Lower lobe of right lung (tissue), 2 donors: ENCODE data around the gene INAVA. TPM values are rescaled to one million over a fixed set of nuclear protein-coding genes. Genes with fewer than 3 reads are reported as not detected.
"Not testable (repeated sequence)": the region's sequence is repeated elsewhere in the genome, so short reads cannot be mapped to it uniquely, and the experiment has no call there.

Source experiments
- ATAC-seq, 2 donors: fragments of 200-7000 bp; cut with Tn5 transposase; one replicate each; pipeline ENCODE4 v1.9.1; 2020 to 2022; ENCODE audit warnings: mild to moderate bottlenecking in 2 of 2, moderate library complexity in 2 of 2
- DNase-seq: peaks from one replicate; pipeline ENCODE4 v3.0.0-alpha.2; 2020
- H3K27ac ChIP-seq: fragments of 200-600 bp; one replicate; pipeline ENCODE4 v1.8.0; 2022
- H3K27me3 ChIP-seq: fragments of 200-600 bp; one replicate; pipeline ENCODE4 v1.8.0; 2022; ENCODE audit warnings: low read depth
- H3K36me3 ChIP-seq: fragments of 200-600 bp; one replicate; pipeline ENCODE4 v1.8.0; 2022; ENCODE audit warnings: mild to moderate bottlenecking
- H3K4me1 ChIP-seq: fragments of 200-600 bp; one replicate; pipeline ENCODE4 v1.8.0; 2022
- H3K4me3 ChIP-seq: fragments of 200-600 bp; one replicate; pipeline ENCODE4 v1.8.0; 2022; ENCODE audit warnings: mild to moderate bottlenecking
- H3K9me3 ChIP-seq: fragments of 200-600 bp; one replicate; pipeline ENCODE4 v1.8.0; 2022
- CTCF ChIP-seq: fragments of 200-600 bp; IDR thresholded peaks from one replicate; pipeline ENCODE4 v1.8.0; 2022; ENCODE audit warnings: antibody characterized with exemption, mild to moderate bottlenecking
- intact Hi-C: fragments of 100-400 bp; cut with DNase I; formaldehyde crosslinking; loops from one replicate; pipeline ENCODE4 v1.11.0; 2022
- total RNA-seq: library from RNA; stranded (reverse); fragmentation: NEBNext Ultra II Directional; extraction: Animal tissue kit (Norgen Biotek cat#: 25700); gene quantifications from one replicate; pipeline ENCODE4 v1.2.1, GENCODE V29; 2021
- donor health status: DM: no; HTN: yes; CAD: no; lungs with severe emphysema.

The INAVA gene
- total RNA-seq, 1 donor from 2014 or later: 7.8 TPM

GRCh38 chr1:200908191-200908868, 13.6 kb downstream of the INAVA start:
- ATAC-seq (no peak), DNase-seq (no peak)
- no peak overlapping the region for H3K4me3 ChIP-seq
- no peak for TF ChIP-seq CTCF
- H3K4me1 ChIP-seq: no peaks in the 10 kb centered on the region
- intact Hi-C loops: no loop called here
- H3K36me3 ChIP-seq: no peaks in the 10 kb centered on the region
- H3K27me3 ChIP-seq: no peaks in the 10 kb centered on the region
- no peaks in the 10 kb centered on the region for H3K9me3 ChIP-seq
- H3K27ac ChIP-seq: no peak overlapping the region

GRCh38 chr1:200909071-200909470, 14.4 kb downstream of the INAVA start:
- DNase-seq (no peak), ATAC-seq (no peak)
- TF ChIP-seq CTCF: no peak
- no peaks in the 10 kb centered on the region for H3K4me1 ChIP-seq
- H3K4me3 ChIP-seq: no peak overlapping the region
- H3K36me3 ChIP-seq: no peaks in the 10 kb centered on the region
- no peaks in the 10 kb centered on the region for H3K27me3 ChIP-seq
- intact Hi-C loops: no loop called here
- H3K9me3 ChIP-seq: no peaks in the 10 kb centered on the region
- H3K27ac ChIP-seq: no peak overlapping the region

- no peak for ATAC-seq
- intact Hi-C loops: no loop called here
- Histone ChIP-seq H3K4me3 (no peak overlapping the region), H3K4me1 (no peaks in the 10 kb centered on the region), H3K36me3 (no peaks in the 10 kb centered on the region), H3K27ac (no peak overlapping the region), H3K27me3 (no peaks in the 10 kb centered on the region), H3K9me3 (no peaks in the 10 kb centered on the region)
- DNase-seq: no peak
- no peak for TF ChIP-seq CTCF
These were observed 15.1 kb downstream of the INAVA start for GRCh38 chr1:200909757-200910239.

- TF ChIP-seq CTCF: no peak
- Histone ChIP-seq H3K27me3 (no peaks in the 10 kb centered on the region), H3K27ac (no peak overlapping the region), H3K4me3 (no peak overlapping the region), H3K4me1 (no peaks in the 10 kb centered on the region), H3K36me3 (no peaks in the 10 kb centered on the region), H3K9me3 (no peaks in the 10 kb centered on the region)
- no peak for ATAC-seq
- intact Hi-C loops: no loop called here
- DNase-seq: no peak
These were observed 16.7 kb downstream of the INAVA start for GRCh38 chr1:200911361-200911760.

GRCh38 chr1:200911936-200912335, 17.2 kb downstream of the INAVA start:
- H3K36me3 ChIP-seq, H3K4me1 ChIP-seq, H3K9me3 ChIP-seq, intact Hi-C loops, H3K4me3 ChIP-seq, H3K27me3 ChIP-seq, H3K27ac ChIP-seq, DNase-seq: not testable (repeated sequence)
- ATAC-seq: peak in 1 of 2 donors; percentile 14

- H3K4me1 ChIP-seq: no peaks in the 10 kb centered on the region
- no peak for TF ChIP-seq CTCF
- H3K4me3 ChIP-seq: no peak overlapping the region
- no peak overlapping the region for H3K27ac ChIP-seq
- no peak for ATAC-seq
- H3K9me3 ChIP-seq: no peaks in the 10 kb centered on the region
- no peaks in the 10 kb centered on the region for H3K36me3 ChIP-seq
- DNase-seq: no peak
- intact Hi-C loops: no loop called here
- no peaks in the 10 kb centered on the region for H3K27me3 ChIP-seq
These were observed 18.2 kb downstream of the INAVA start for GRCh38 chr1:200912737-200913407.
